GM13977 (cell line): ENCODE measurements around the gene REEP6.

Source experiments
- DNase-seq: peaks from one replicate; pipeline ENCODE4 v3.0.0; 2012; ENCODE audit warnings: low spot score
- in situ Hi-C: fragments of 300-500 bp; cut with MboI; formaldehyde crosslinking; loops from one replicate; pipeline ENCODE4 v1.12.0; 2022; ENCODE audit warnings: low sequenced_read_pairs, low pct_unique_long_range_greater_than_20kb, mixed read lengths, inconsistent platforms; ENCODE audit not compliant: unreplicated experiment
- TF ChIP-seq, protein P1 (sequence below): IDR thresholded peaks from 2 replicates; pipeline ENCODE4 v1.5.1; 2012; ENCODE audit warnings: mild to moderate bottlenecking, control low read depth; ENCODE audit not compliant: insufficient read depth; ENCODE audit errors: extremely low read depth, missing control alignments

The REEP6 gene

DNA sequence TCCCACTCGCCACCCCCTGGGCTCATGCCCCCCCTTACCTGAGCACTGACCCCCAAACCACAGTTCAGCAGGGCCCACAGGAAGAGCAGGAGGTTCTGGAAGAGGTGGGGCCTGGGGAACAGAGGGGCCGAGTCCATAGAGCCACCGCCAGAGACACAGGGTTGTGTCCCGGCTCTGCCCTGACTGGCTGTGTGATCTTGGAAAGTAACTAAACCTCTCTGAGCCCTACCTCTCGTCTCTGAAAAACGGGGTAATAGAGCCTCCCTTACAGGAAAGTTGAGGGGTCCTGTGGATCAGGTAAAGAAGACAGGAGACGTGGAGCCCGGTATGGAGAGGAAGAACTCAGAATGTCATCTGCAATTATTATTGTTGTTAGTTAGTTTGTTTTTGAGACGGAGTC, 19.8 kb downstream of the REEP6 start:
- no peak for DNase-seq
- in situ Hi-C loops = no loop called here
- TF ChIP-seq, protein P1, sequence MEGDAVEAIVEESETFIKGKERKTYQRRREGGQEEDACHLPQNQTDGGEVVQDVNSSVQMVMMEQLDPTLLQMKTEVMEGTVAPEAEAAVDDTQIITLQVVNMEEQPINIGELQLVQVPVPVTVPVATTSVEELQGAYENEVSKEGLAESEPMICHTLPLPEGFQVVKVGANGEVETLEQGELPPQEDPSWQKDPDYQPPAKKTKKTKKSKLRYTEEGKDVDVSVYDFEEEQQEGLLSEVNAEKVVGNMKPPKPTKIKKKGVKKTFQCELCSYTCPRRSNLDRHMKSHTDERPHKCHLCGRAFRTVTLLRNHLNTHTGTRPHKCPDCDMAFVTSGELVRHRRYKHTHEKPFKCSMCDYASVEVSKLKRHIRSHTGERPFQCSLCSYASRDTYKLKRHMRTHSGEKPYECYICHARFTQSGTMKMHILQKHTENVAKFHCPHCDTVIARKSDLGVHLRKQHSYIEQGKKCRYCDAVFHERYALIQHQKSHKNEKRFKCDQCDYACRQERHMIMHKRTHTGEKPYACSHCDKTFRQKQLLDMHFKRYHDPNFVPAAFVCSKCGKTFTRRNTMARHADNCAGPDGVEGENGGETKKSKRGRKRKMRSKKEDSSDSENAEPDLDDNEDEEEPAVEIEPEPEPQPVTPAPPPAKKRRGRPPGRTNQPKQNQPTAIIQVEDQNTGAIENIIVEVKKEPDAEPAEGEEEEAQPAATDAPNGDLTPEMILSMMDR = no peak

DNA sequence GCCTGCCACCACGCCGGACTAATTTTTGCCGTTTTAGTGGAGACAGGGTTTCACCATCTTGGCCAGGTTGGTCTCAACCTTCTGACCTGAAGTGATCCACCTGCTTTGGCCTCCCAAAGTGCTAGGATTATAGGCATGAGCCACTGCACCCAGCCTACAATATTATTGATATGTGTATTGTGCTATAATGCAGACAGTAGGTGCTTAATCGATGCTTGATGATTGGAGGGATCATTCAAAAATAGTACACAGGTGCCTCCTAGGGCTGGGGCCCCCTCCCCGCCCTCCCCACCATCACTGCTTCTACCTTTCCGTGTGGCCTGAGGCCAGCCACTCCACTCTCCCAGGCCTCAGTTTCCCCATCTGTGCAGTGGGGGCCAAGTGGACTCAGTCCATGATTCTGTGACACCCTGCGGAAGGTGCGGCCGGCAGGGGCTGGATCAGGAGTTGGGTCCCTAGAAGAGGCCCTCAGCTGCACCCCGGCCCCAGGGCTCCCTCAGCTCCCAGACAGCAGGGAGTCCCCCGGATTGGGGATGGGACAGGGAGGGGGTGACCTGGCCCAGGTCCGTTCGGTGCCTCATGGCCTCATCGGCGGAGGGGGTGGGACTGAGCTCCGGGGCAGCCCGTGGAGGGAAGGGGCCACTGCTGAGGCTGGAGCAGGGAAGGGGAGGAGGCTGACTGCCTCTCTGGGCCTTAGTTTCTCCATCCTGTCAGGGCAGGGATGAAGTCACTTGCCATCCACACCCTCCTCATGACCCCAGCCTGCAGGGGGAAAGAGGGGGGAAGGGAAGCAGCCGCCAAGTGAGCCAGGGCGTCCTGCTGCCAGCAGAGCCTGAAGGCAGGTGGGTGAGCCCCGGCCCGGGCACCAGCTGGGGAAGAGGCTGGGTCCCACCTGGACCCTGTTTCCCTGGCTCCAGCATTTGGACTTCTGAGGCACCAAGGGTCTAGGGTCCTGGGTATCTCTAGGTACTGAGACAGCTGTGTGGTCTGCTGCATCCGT, 20.6 kb downstream of the REEP6 start:
- DNase-seq = no peak
- TF ChIP-seq, protein P1 = no peak
- in situ Hi-C loops = no loop called here

DNA sequence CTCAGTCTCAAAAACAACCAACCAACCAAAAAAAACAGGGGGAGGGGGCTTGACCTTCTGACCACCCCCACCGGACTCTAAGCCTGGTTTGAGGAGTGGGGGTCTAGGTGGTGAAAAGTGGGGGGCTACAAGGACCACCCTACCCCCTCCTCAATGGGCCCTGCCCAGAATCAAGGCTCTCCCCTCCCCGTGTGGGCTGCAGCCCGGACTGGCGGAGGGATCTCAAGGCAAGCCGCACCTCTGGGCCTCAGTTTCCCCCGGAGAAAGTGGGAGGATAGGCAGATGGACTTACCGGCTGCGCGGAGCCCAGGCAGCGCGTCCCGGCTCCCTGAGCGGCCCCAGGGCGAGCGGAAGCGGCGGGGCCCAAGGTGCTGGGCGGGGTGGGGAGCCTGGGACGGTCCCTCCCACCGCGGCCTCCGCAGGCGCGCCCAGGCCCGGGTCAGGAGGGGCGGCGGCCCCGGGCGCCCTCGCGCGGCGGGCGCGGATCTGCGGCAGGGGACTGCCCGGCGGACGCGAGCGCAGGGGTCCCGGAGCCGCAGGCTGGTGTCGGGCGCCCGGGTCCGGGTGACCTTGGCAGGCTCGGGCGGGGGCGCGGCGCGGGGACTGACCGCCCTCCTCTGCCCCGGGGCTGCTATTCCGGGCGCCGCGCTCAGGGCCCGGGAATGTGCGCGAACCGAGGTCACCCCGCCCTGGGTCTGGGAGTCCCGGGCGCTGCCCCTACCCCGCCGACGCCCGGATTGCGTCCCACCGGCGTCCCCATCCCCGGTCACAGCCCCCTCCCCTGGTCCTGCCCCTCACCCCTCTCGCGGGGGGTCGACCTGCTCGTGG, 21.9 kb downstream of the REEP6 start, which contains the start of gene ADAMTSL5:
ADAMTSL5 (minus strand) TSS at position 349 of the 828 bp plus-strand sequence. CDS start 2,076 bp downstream, outside the sequence.
- TF ChIP-seq, protein P1 = peak; percentile 55
- in situ Hi-C loops = no loop called here
- DNase-seq = peak; percentile 90

DNA sequence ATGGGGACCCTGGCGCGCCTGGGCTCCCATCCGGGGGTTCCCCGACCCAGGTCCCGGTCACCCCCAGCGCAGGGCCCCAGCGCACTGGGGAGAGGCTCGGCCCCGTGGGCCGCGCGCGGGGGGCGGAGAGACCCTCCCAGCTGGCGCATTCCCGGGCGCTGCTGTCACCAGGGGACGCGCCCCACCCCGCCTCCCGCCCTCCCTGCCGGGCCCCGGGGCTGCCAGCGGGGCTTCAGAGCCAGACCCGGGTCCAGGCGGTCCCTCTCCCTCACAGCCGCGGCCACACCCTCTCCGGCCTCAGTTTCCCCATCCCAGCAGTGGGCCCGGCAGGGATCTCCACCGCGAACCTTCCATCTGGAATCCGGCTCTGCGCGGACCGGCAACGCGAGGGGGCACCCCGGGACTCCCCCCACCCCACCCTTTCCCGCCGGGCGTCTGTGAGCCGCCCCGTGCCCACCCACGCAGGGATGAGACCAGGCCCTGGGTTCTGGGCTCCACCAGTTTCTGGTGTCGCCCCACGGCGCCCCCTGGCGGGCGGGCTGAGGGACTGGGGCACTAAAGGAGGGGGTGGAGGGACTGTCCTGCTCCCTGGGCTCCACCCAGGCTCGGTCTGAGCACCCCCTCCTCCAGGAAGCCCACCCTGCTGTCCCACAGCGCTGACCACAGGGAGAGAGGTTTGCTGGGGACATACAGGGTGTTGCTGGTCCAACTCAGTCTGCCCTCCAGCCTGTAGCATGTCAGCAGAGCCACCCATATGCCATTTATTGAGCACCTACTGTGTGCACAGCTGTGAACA, 22.7 kb downstream of the REEP6 start:
- DNase-seq = peak; percentile 79
- in situ Hi-C loops = no loop called here
- TF ChIP-seq, protein P1 = peak; percentile 77

DNA sequence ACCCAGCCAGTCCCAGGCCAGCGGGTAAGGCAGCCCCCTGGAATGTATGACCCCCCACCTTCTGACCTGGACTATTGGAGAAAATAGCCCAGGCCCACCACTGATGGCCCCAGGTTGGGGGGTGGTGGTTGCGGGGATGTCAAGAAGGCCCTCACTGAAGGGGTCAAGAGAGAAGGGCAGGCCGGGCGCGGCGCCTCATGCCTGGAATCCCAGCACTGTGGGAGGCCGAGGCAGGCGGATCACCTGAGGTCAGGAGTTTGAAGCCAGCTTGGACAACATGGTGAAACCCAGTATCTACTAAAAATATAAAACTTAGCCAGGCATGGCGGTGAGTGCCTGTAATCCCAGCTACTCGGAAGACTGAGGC, 23.3 kb downstream of the REEP6 start:
- TF ChIP-seq, protein P1 = no peak
- in situ Hi-C loops = no loop called here
- DNase-seq = no peak
